ENCODE measurements around the gene MMP17. TPM values are rescaled to one million over a fixed set of nuclear protein-coding genes. Genes with fewer than 3 reads are reported as not detected.

MMP17 gene
- 6.5 to 12.1 TPM (median 11.2 TPM) in 5 replicates for total RNA-seq (2022; extraction: Qiagen RNA extraction)

DNA sequence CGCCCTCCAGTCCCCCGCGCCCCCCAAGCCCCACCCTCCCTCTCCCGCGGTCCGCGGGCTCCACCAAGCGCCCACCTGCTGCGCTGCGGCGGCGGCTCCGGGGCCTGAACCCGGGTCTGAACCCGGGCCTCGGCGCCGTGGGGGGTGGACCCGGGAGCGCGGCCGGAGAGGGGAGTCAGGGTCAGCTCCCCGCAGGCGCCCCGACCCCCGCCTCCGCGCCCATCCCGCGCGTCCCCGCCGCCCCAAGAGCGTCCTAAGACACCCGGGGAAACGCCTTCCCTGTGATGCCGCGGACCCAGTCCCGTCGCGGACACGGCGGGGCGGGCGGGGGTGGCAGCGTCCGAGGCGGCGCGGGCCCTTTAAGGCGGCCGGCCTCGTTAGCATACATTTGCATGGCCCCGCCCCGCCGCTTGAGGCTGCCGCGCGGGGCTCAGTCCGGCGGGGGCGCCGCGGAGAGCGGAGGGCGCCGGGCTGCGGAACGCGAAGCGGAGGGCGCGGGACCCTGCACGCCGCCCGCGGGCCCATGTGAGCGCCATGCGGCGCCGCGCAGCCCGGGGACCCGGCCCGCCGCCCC lies at the start of gene MMP17:
TSS of gene MMP17 (plus strand) at position 433 of the 574 bp plus-strand sequence. CDS start at position 535, 102 bp downstream.

DNA sequence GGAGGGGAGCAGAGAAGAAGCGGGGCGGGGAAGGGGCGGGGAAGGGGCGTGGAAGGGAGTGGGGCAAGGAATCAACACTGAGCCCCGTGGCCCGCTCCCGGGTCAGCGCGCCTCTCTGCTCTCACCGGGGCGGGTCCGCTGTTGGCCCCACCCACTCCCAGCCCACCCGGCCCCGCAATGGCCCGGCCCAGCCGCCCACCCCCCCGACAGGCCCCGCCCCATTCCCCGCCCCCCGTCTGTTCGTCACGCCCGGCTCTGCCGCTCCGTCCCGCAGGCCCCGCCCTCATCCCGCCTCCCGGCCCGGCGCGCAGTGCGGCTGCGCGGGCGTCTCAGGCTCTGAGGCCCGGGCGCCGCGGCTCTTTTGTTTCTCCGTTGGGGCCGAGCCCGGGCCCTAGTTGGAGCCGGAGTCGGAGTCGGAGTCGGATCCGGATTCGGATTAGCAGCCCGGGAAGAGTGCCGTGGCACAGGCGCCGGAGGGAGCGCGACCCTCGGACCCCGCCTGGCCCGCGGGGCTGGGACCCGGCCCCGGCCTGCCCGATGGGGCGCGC lies 66.2 kb downstream of the MMP17 start, which contains the start of gene ULK1:
TSS of gene ULK1 (plus strand) at position 310 of the 548 bp plus-strand sequence. CDS start 380 bp downstream, outside the sequence.

Other genes with a start within 250 kb of the MMP17 start
- 25.7 to 34.9 TPM (median 32.0 TPM) in 5 replicates for gene SFSWAP, start 117.3 kb upstream of the MMP17 start, total RNA-seq (2022; extraction: Qiagen RNA extraction)
- 13.9 to 28.7 TPM (median 27.1 TPM) in 5 replicates for gene ULK1, start 66.2 kb downstream of the MMP17 start, total RNA-seq (2022; extraction: Qiagen RNA extraction)
- gene PUS1, start 100.9 kb downstream of the MMP17 start, total RNA-seq (2022; extraction: Qiagen RNA extraction): 50.2 to 72.0 TPM (median 66.5 TPM) in 5 replicates
- 17.7 to 28.7 TPM (median 27.4 TPM) in 5 replicates for gene EP400, start 121.5 kb downstream of the MMP17 start, total RNA-seq (2022; extraction: Qiagen RNA extraction)